ENCODE results near the gene C19orf81. TPM values are rescaled to one million over a fixed set of nuclear protein-coding genes. Genes with fewer than 3 reads are reported as not detected.
"Not testable (repeated sequence)": the region's sequence is repeated elsewhere in the genome, so short reads cannot be mapped to it uniquely, and the experiment has no call there.

C19orf81 gene
- total RNA-seq (not detected), polyA plus RNA-seq (not detected)

DNA sequence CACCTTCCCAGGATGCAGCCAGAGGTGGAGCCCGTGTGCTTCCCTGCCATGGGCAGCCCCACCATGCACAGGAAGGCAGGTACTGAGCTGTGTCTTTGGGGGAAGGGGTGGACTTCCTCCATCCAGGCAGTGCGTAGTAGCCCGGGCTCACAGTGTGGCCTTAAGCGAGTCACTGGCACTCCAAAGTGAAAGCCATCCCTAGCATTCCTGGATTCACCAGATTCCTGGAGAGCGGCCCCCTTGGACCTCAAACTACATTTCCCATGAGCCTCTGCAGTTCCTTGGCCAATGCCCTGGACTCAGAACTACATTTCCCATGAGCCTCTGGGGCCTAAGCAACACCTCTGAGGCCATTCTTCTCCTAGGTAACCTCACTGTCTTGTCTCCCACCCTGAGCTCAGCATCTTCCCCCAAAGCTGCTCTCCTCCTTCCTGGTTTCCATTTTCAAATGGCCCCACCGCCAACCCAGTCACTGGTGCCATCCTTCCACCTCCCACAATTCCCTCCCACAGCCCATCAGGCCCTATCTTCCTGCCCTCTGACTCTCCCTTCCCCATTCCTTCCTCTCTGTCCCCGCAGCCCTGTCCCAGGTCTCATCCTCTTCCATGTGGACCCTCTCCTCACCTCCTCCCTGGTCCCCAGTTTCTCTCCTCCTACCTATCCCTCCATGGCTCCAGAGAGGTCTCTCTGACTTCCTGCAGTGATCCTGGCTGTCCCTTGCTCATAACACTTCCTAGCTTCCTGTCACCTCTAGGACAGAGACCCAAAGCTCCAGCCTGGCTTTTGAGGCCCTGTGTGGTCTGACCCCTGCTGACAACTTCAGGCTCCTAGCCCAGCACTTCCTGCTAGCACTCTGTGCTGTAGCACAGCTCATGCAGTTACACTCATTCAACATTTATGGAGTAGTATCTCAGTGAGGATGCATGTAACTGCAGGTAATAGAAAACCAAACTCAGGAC is at the start of gene C19orf81:
Gene C19orf81, plus strand, starts transcription at position 13 of the 959 bp plus-strand sequence. Its CDS starts 0 bp downstream, at position 13.
- H3K4me1 ChIP-seq (ENCODE audit: control insufficient read depth, insufficient read depth, low read length, poor library complexity, severe bottlenecking) = no peaks in the 10 kb centered on the region
- ATAC-seq (ENCODE audit: low read depth in 2 of 2) = no peak
- no peak for DNase-seq
- no peak within 1 kb of the TSS for H3K27ac Mint-ChIP-seq
- no peaks in the 10 kb centered on the region for H3K36me3 ChIP-seq (ENCODE audit: control insufficient read depth, insufficient read depth, low read length)
- H3K4me3 ChIP-seq (ENCODE audit: low read depth, low read length) = no peak within 1 kb of the TSS
- H3K9me3 ChIP-seq (ENCODE audit: control insufficient read depth in 2 of 2, low read length in 2 of 2) = no peaks in the 10 kb centered on the region
- peaks cover 0 to 8% (median 3%) of the 10 kb centered on the region in 7 donors for H3K9me3 Mint-ChIP-seq
- H3K27me3 Mint-ChIP-seq = peaks cover 12% of the 10 kb centered on the region
- H3K36me3 Mint-ChIP-seq = no peaks in the 10 kb centered on the region
- H3K4me1 Mint-ChIP-seq = no peaks in the 10 kb centered on the region
- H3K27me3 ChIP-seq (ENCODE audit: control insufficient read depth, insufficient read depth, low read length) = peaks cover 3% of the 10 kb centered on the region
- H3K4me3 Mint-ChIP-seq = no peak within 1 kb of the TSS
- H3K27ac ChIP-seq (ENCODE audit: insufficient read depth, low read length, poor library complexity, severe bottlenecking) = no peak within 1 kb of the TSS

DNA sequence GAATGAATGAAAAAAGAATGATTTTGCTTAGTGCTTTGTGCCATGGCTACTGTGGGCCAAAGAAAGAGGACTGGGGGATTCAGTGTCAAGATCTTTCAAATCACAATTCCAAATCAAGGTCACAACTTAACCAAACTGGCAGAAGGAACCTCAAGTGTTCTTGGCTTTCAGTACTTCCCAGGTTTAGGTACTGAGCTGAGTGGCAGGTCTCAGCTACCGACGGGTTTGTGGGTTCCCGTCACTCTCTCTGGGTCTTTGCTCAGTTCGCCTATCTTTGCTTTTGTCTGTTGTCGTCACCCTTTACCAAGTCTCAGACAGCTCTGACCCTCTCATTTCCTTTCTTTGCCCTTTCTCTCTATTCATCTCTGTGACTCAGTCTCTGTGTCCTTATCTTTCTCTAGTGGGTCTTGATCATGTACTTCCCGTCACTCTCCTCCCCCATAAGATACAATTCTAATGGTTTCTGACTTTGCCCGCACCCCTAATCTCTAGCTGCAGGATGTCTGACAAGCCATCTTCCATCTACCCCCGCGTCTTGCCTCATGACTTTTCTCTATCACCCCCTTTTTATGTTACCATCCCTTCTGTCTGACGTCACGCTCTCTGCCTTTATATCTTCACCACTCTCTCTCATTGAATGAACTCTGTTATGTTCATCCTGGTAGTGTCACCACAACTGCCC is 47.7 kb upstream of the C19orf81 start:
- no peaks in the 10 kb centered on the region for H3K36me3 Mint-ChIP-seq
- Histone ChIP-seq H3K27ac (ENCODE audit: insufficient read depth, low read length, poor library complexity, severe bottlenecking) (no peak overlapping the region), H3K9me3 (ENCODE audit: control insufficient read depth in 2 of 2, low read length in 2 of 2) (no peaks in the 10 kb centered on the region), H3K4me3 (ENCODE audit: low read depth, low read length) (no peak overlapping the region), H3K27me3 (ENCODE audit: control insufficient read depth, insufficient read depth, low read length) (no peaks in the 10 kb centered on the region), H3K36me3 (ENCODE audit: control insufficient read depth, insufficient read depth, low read length) (no peaks in the 10 kb centered on the region), H3K4me1 (ENCODE audit: control insufficient read depth, insufficient read depth, low read length, poor library complexity, severe bottlenecking) (no peaks in the 10 kb centered on the region)
- peaks cover 0 to 4% (median 0%) of the 10 kb centered on the region in 7 donors for H3K9me3 Mint-ChIP-seq
- peaks cover 16% of the 10 kb centered on the region for H3K27me3 Mint-ChIP-seq
- ATAC-seq (ENCODE audit: low read depth in 2 of 2) = no peak
- H3K4me3 Mint-ChIP-seq = no peak overlapping the region
- DNase-seq = peak in 1 of 3 donors; percentile 1
- H3K4me1 Mint-ChIP-seq = peaks cover 0 to 4% (median 0%) of the 10 kb centered on the region in 4 donors
- no peak overlapping the region for H3K27ac Mint-ChIP-seq

DNA sequence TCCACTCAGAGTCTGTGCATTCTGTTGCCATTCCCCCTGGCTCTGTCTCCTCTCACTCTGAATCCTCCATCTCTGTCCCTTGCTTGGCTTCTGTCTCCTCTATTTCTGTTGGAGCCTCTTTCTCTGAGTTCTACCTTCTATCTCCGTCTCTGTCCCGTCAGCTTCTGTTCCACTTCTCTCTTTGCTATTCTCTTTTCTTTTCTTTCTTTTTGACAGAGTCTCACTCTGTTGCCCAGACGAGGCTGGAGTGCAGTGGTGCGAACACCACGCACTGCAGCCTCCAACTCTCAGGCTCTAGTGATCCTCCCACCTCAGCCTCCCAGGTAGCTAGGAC is 47.2 kb upstream of the C19orf81 start:
- Mint-ChIP-seq H3K4me1 (peaks cover 0 to 5% (median 0%) of the 10 kb centered on the region in 4 donors), H3K9me3 (peaks cover 0 to 4% (median 0%) of the 10 kb centered on the region in 7 donors), H3K36me3 (no peaks in the 10 kb centered on the region), H3K27ac (no peak overlapping the region), H3K4me3 (no peak overlapping the region), H3K27me3 (peaks cover 21% of the 10 kb centered on the region)
- no peaks in the 10 kb centered on the region for H3K27me3 ChIP-seq (ENCODE audit: control insufficient read depth, insufficient read depth, low read length)
- H3K36me3 ChIP-seq (ENCODE audit: control insufficient read depth, insufficient read depth, low read length) = no peaks in the 10 kb centered on the region
- no peak overlapping the region for H3K4me3 ChIP-seq (ENCODE audit: low read depth, low read length)
- no peak overlapping the region for H3K27ac ChIP-seq (ENCODE audit: insufficient read depth, low read length, poor library complexity, severe bottlenecking)
- no peaks in the 10 kb centered on the region for H3K4me1 ChIP-seq (ENCODE audit: control insufficient read depth, insufficient read depth, low read length, poor library complexity, severe bottlenecking)
- H3K9me3 ChIP-seq (ENCODE audit: control insufficient read depth in 2 of 2, low read length in 2 of 2) = no peaks in the 10 kb centered on the region
- no peak for DNase-seq
- ATAC-seq (ENCODE audit: low read depth in 2 of 2) = no peak

GRCh38 chr19:50602496-50602895 is 46.7 kb upstream of the C19orf81 start:
- Mint-ChIP-seq H3K27me3 (peaks cover 23% of the 10 kb centered on the region), H3K9me3 (peaks cover 0 to 8% (median 0%) of the 10 kb centered on the region in 7 donors), H3K27ac (no peak overlapping the region), H3K4me3 (no peak overlapping the region), H3K36me3 (no peaks in the 10 kb centered on the region), H3K4me1 (peaks cover 0 to 8% (median 0%) of the 10 kb centered on the region in 4 donors)
- H3K27me3 ChIP-seq (ENCODE audit: control insufficient read depth, insufficient read depth, low read length) = no peaks in the 10 kb centered on the region
- H3K27ac ChIP-seq (ENCODE audit: insufficient read depth, low read length, poor library complexity, severe bottlenecking) = no peak overlapping the region
- ATAC-seq (ENCODE audit: low read depth in 2 of 2) = no peak
- no peaks in the 10 kb centered on the region for H3K36me3 ChIP-seq (ENCODE audit: control insufficient read depth, insufficient read depth, low read length)
- H3K9me3 ChIP-seq (ENCODE audit: control insufficient read depth in 2 of 2, low read length in 2 of 2) = no peaks in the 10 kb centered on the region
- no peak for DNase-seq
- peaks cover 3% of the 10 kb centered on the region for H3K4me1 ChIP-seq (ENCODE audit: control insufficient read depth, insufficient read depth, low read length, poor library complexity, severe bottlenecking)
- H3K4me3 ChIP-seq (ENCODE audit: low read depth, low read length) = no peak overlapping the region

DNA sequence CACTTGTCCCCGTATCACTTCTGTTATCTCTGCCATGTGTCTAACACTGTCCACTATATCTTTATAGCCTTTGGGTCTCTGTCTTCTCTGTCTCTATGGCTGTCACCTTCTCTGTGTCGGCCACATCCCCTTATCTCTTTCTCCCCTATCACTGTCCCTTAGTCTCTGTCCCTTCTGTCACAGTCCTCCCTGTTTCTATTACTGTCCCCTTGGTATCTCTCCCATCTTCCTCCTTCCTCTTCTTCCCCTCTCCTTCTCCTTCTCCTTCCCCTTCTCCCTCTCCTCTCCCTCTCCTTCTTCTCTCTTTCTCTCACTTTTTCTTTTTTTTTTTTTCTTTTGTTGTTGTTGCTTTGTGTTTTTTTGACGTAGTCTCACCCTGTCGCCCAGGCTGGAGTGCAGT is 46.3 kb upstream of the C19orf81 start:
- ATAC-seq (ENCODE audit: low read depth in 2 of 2) = no peak
- H3K36me3 Mint-ChIP-seq = no peaks in the 10 kb centered on the region

GRCh38 chr19:50604264-50605073 is 44.8 kb upstream of the C19orf81 start:
- Mint-ChIP-seq H3K4me1 (peaks cover 0 to 18% (median 3%) of the 10 kb centered on the region in 4 donors), H3K27me3 (peaks cover 32% of the 10 kb centered on the region), H3K9me3 (peaks cover 0 to 11% (median 4%) of the 10 kb centered on the region in 7 donors)
- H3K4me3 Mint-ChIP-seq; ATAC-seq (ENCODE audit: low read depth in 2 of 2); H3K27ac Mint-ChIP-seq; H3K4me1 ChIP-seq (ENCODE audit: control insufficient read depth, insufficient read depth, low read length, poor library complexity, severe bottlenecking); H3K36me3 Mint-ChIP-seq; H3K36me3 ChIP-seq (ENCODE audit: control insufficient read depth, insufficient read depth, low read length); H3K27ac ChIP-seq (ENCODE audit: insufficient read depth, low read length, poor library complexity, severe bottlenecking); DNase-seq; H3K4me3 ChIP-seq (ENCODE audit: low read depth, low read length); H3K27me3 ChIP-seq (ENCODE audit: control insufficient read depth, insufficient read depth, low read length); H3K9me3 ChIP-seq (ENCODE audit: control insufficient read depth in 2 of 2, low read length in 2 of 2): not testable (repeated sequence)

More for the DNA sequence above, 46.3 kb upstream of the C19orf81 start:
- Histone ChIP-seq H3K9me3 (ENCODE audit: control insufficient read depth in 2 of 2, low read length in 2 of 2) (no peaks in the 10 kb centered on the region), H3K36me3 (ENCODE audit: control insufficient read depth, insufficient read depth, low read length) (no peaks in the 10 kb centered on the region), H3K27ac (ENCODE audit: insufficient read depth, low read length, poor library complexity, severe bottlenecking) (no peak overlapping the region), H3K4me1 (ENCODE audit: control insufficient read depth, insufficient read depth, low read length, poor library complexity, severe bottlenecking) (peaks cover 7% of the 10 kb centered on the region), H3K4me3 (ENCODE audit: low read depth, low read length) (no peak overlapping the region), H3K27me3 (ENCODE audit: control insufficient read depth, insufficient read depth, low read length) (no peaks in the 10 kb centered on the region)
- H3K27ac Mint-ChIP-seq = no peak overlapping the region
- H3K4me3 Mint-ChIP-seq = no peak overlapping the region
- peaks cover 24% of the 10 kb centered on the region for H3K27me3 Mint-ChIP-seq
- no peak for DNase-seq
- H3K4me1 Mint-ChIP-seq = peaks cover 0 to 12% (median under 1%) of the 10 kb centered on the region in 4 donors
- H3K9me3 Mint-ChIP-seq = peaks cover 0 to 10% (median 0%) of the 10 kb centered on the region in 7 donors

GRCh38 chr19:50606059-50606836 is 43.0 kb upstream of the C19orf81 start:
- Mint-ChIP-seq H3K9me3 (peaks cover 0 to 16% (median 5%) of the 10 kb centered on the region in 7 donors), H3K27me3 (peaks cover 31% of the 10 kb centered on the region), H3K4me1 (peaks cover 0 to 18% (median 3%) of the 10 kb centered on the region in 4 donors), H3K4me3 (peak overlapping the region in 1 of 4 donors; percentile 9)
- H3K36me3 ChIP-seq (ENCODE audit: control insufficient read depth, insufficient read depth, low read length); H3K4me3 ChIP-seq (ENCODE audit: low read depth, low read length); H3K4me1 ChIP-seq (ENCODE audit: control insufficient read depth, insufficient read depth, low read length, poor library complexity, severe bottlenecking); H3K27ac ChIP-seq (ENCODE audit: insufficient read depth, low read length, poor library complexity, severe bottlenecking); H3K27me3 ChIP-seq (ENCODE audit: control insufficient read depth, insufficient read depth, low read length); DNase-seq; ATAC-seq (ENCODE audit: low read depth in 2 of 2); H3K9me3 ChIP-seq (ENCODE audit: control insufficient read depth in 2 of 2, low read length in 2 of 2); H3K27ac Mint-ChIP-seq; H3K36me3 Mint-ChIP-seq: not testable (repeated sequence)

Measured in CD4-positive, CD25-positive, alpha-beta regulatory T cell (primary cell).